Measurements from ENCODE around the gene DSP. TPM values are rescaled to one million over a fixed set of nuclear protein-coding genes. Genes with fewer than 3 reads are reported as not detected.

Gene DSP
- total RNA-seq, 3 donors from 2014 or later, result 2.1 to 165 (median 95.4) TPM

GRCh38 chr6:7604506-7604905 is 63.0 kb downstream of the DSP start:
- Histone ChIP-seq H3K4me1 (no peaks in the 10 kb centered on the region), H3K27ac (no peak overlapping the region), H3K27me3 (no peaks in the 10 kb centered on the region), H3K4me3 (no peak overlapping the region), H3K9me3 (no peaks in the 10 kb centered on the region), H3K36me3 (peaks cover 8% of the 10 kb centered on the region)
- intact Hi-C loops (cut with DNase I; ENCODE audit: low total_unique reads), result no loop called here
- TF ChIP-seq POLR2AphosphoS5 (IDR thresholded peaks at IDR 0.05) (no peak), POLR2A (IDR thresholded peaks at IDR 0.05) (no peak), CTCF (IDR thresholded peaks at IDR 0.05) (no peak)
- no peak for DNase-seq (ENCODE audit: low spot score in 2 of 2)

GRCh38 chr6:7615611-7616383 is 74.3 kb downstream of the DSP start:
- H3K27me3 ChIP-seq, result no peaks in the 10 kb centered on the region
- H3K36me3 ChIP-seq, result no peaks in the 10 kb centered on the region
- peak in 1 of 2 donors; percentile 32 for DNase-seq (ENCODE audit: low spot score in 2 of 2)
- no peak overlapping the region for H3K27ac ChIP-seq
- intact Hi-C loops (cut with DNase I; ENCODE audit: low total_unique reads), result no loop called here
- H3K4me3 ChIP-seq, result peak overlapping the region in 1 of 3 donors; percentile 19
- peaks cover 4 to 5% of the 10 kb centered on the region in 2 donors for H3K4me1 ChIP-seq
- TF ChIP-seq CTCF (IDR thresholded peaks at IDR 0.05), result peak; percentile 29 to 74 (median 70)
- no peak for TF ChIP-seq POLR2A (IDR thresholded peaks at IDR 0.05)
- TF ChIP-seq POLR2AphosphoS5 (IDR thresholded peaks at IDR 0.05), result no peak
- H3K9me3 ChIP-seq, result no peaks in the 10 kb centered on the region

- H3K27me3 ChIP-seq, result no peaks in the 10 kb centered on the region
- H3K36me3 ChIP-seq, result no peaks in the 10 kb centered on the region
- peaks cover 4 to 5% of the 10 kb centered on the region in 2 donors for H3K4me1 ChIP-seq
- no peaks in the 10 kb centered on the region for H3K9me3 ChIP-seq
- intact Hi-C loops (cut with DNase I; ENCODE audit: low total_unique reads), result no loop called here
- TF ChIP-seq POLR2AphosphoS5 (IDR thresholded peaks at IDR 0.05) (peak in 2 of 3 donors; percentile 67 to 83), CTCF (IDR thresholded peaks at IDR 0.05) (no peak)
- DNase-seq (ENCODE audit: low spot score in 2 of 2), result peak; percentile 59 to 96
- H3K4me3 ChIP-seq, result peak overlapping the region in 2 of 3 donors; percentile 3 to 46
- H3K27ac ChIP-seq, result peak overlapping the region; percentile 80 to 85
Measured at GRCh38 chr6:7617801-7618764, 76.6 kb downstream of the DSP start.

GRCh38 chr6:7621761-7622160 is 80.3 kb downstream of the DSP start:
- no peaks in the 10 kb centered on the region for H3K36me3 ChIP-seq
- peaks cover 4 to 5% of the 10 kb centered on the region in 2 donors for H3K4me1 ChIP-seq
- H3K9me3 ChIP-seq, result no peaks in the 10 kb centered on the region
- H3K27ac ChIP-seq, result no peak overlapping the region
- no peak for DNase-seq (ENCODE audit: low spot score in 2 of 2)
- no peaks in the 10 kb centered on the region for H3K27me3 ChIP-seq
- no peak overlapping the region for H3K4me3 ChIP-seq
- no peak for TF ChIP-seq CTCF (IDR thresholded peaks at IDR 0.05)
- TF ChIP-seq POLR2AphosphoS5 (IDR thresholded peaks at IDR 0.05), result no peak
- no peak for TF ChIP-seq POLR2A (IDR thresholded peaks at IDR 0.05)
- intact Hi-C loops (cut with DNase I; ENCODE audit: low total_unique reads), result no loop called here
